MCF 10A (cell line): ENCODE measurements around the gene INPP4A. TPM values are rescaled to one million over a fixed set of nuclear protein-coding genes. Genes with fewer than 3 reads are reported as not detected.

Experiments
- BruUV-seq: library from RNA; stranded (reverse); fragments of 400-500 nt; replicated peaks from 2 replicates; lab custom pipeline; 2021; lab: Mats Ljungman, UMichigan
- CTCF ChIA-PET: fragments of 300-600 bp; sonication (Branson Sonifier 250); formaldehyde crosslinking; extraction: SDS; loops from one replicate; lab custom pipeline; 2021; ENCODE audit warnings: antibody characterized with exemption, inconsistent platforms; lab: Yijun Ruan, JAX
- POLR2A ChIA-PET: fragments of 300-600, 350-650 bp; sonication (Branson Sonifier 250); formaldehyde crosslinking; extraction: SDS; loops from one replicate; lab custom pipeline; 2020; ENCODE audit warnings: antibody characterized with exemption, inconsistent platforms; lab: Yijun Ruan, JAX
- DNase-seq: peaks from one replicate; pipeline ENCODE4 v3.0.0-alpha.2; 2018; ENCODE audit not compliant: unreplicated experiment
- H3K27ac Mint-ChIP-seq: one replicate; pipeline ENCODE4 v1.8.0; 2022; ENCODE audit warnings: mild to moderate bottlenecking, low read depth, mixed read lengths; ENCODE audit not compliant: unreplicated experiment
- H3K27me3 Mint-ChIP-seq: one replicate; pipeline ENCODE4 v1.8.0; 2022; ENCODE audit warnings: mixed read lengths; ENCODE audit not compliant: insufficient read depth, unreplicated experiment
- H3K36me3 Mint-ChIP-seq: one replicate; pipeline ENCODE4 v1.8.0; 2022; ENCODE audit warnings: mild to moderate bottlenecking, moderate library complexity, mixed read lengths; ENCODE audit not compliant: insufficient read depth, unreplicated experiment
- H3K4me1 Mint-ChIP-seq: one replicate; pipeline ENCODE4 v1.8.0; 2022; ENCODE audit warnings: mixed read lengths; ENCODE audit not compliant: insufficient read depth, unreplicated experiment
- H3K4me3 Mint-ChIP-seq: one replicate; pipeline ENCODE4 v1.8.0; 2022; ENCODE audit warnings: mild to moderate bottlenecking, moderate library complexity, mixed read lengths; ENCODE audit not compliant: unreplicated experiment
- H3K9me3 Mint-ChIP-seq: one replicate; pipeline ENCODE4 v1.8.0; 2022; ENCODE audit warnings: mixed read lengths; ENCODE audit not compliant: unreplicated experiment
- CTCF ChIP-seq: fragments of 200-600 bp; IDR thresholded peaks from one replicate; pipeline ENCODE4 v1.8.0; 2022; ENCODE audit warnings: antibody characterized with exemption, mild to moderate bottlenecking; ENCODE audit not compliant: unreplicated experiment
- intact Hi-C: fragments of 100-400 bp; cut with micrococcal nuclease; formaldehyde crosslinking; loops from 2 replicates; pipeline ENCODE4 v1.14.1; 2022
- total RNA-seq: library from RNA; stranded (reverse); gene quantifications from 2 replicates; pipeline ENCODE4 v1.2.3, GENCODE V29; 2022

Gene INPP4A
- total RNA-seq, 1 experiment from 2014 or later, result 21.5 TPM

- no peak overlapping the region for H3K27ac Mint-ChIP-seq
- peaks cover 19% of the 10 kb centered on the region for H3K36me3 Mint-ChIP-seq
Observed at GRCh38 chr2:98560256-98560771, 115.7 kb downstream of the INPP4A start.

GRCh38 chr2:98561018-98561417, 116.4 kb downstream of the INPP4A start:
- BruUV-seq, result no TSS peak
- Mint-ChIP-seq H3K4me3 (no peak overlapping the region), H3K36me3 (peaks cover 12% of the 10 kb centered on the region), H3K9me3 (no peaks in the 10 kb centered on the region), H3K4me1 (no peaks in the 10 kb centered on the region), H3K27ac (no peak overlapping the region), H3K27me3 (no peaks in the 10 kb centered on the region)
- TF ChIP-seq CTCF, result no peak
- POLR2A ChIA-PET, result no interaction called here
- intact Hi-C loops, result no loop called here
- CTCF ChIA-PET, result interaction anchor here (0.5 to 1.5 kb wide), 3 partner anchors 8 to 46 kb away, joined by 3 to 6 read pairs (median 4); no protein-coding TSS in a partner anchor
- DNase-seq, result no peak

More at GRCh38 chr2:98560256-98560771, 115.7 kb downstream of the INPP4A start:
- Mint-ChIP-seq H3K9me3 (no peaks in the 10 kb centered on the region), H3K4me1 (no peaks in the 10 kb centered on the region), H3K27me3 (no peaks in the 10 kb centered on the region), H3K4me3 (no peak overlapping the region)
- no TSS peak for BruUV-seq
- POLR2A ChIA-PET, result interaction anchor here (0.5 to 0.7 kb wide), 2 partner anchors 14 to 67 kb away, joined by 3 to 4 read pairs; no protein-coding TSS in a partner anchor
- intact Hi-C loops, result no loop called here
- CTCF ChIA-PET, result interaction anchor here (0.6 to 1.5 kb wide), 4 partner anchors 8 to 147 kb away, joined by 3 to 6 read pairs (median 4); no protein-coding TSS in a partner anchor
- peak; percentile 83 for DNase-seq
- TF ChIP-seq CTCF, result no peak

- Mint-ChIP-seq H3K36me3 (peaks cover 14% of the 10 kb centered on the region), H3K4me1 (no peaks in the 10 kb centered on the region), H3K27ac (no peak overlapping the region), H3K27me3 (no peaks in the 10 kb centered on the region), H3K9me3 (no peaks in the 10 kb centered on the region), H3K4me3 (no peak overlapping the region)
- intact Hi-C loops, result no loop called here
- DNase-seq, result no peak
- ChIA-PET CTCF (interaction anchor here (0.6 to 1.1 kb wide), 2 partner anchors 22 to 150 kb away, joined by 3 read pairs; no protein-coding TSS in a partner anchor), POLR2A (no interaction called here)
- BruUV-seq, result no TSS peak
- no peak for TF ChIP-seq CTCF
Observed at GRCh38 chr2:98561902-98562695, 117.4 kb downstream of the INPP4A start.

DNA sequence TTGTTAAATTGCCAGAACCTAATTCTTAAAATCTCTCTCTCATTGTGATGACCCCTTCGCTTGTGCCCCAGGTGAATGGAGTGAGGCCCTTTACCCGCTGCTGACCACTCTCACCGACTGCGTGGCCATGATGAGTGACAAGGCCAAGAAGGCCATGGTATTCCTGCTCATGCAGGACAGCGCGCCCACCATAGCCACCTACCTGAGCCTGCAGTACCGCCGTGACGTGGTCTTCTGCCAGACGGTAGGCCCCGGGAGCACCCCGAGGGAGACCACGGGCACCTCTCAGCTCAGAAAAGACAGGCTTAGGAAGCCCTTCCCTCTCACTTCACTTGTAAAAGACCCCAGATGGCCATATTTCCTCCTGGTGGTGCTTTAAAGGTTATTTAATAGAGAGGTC, 118.7 kb downstream of the INPP4A start:
- CTCF ChIA-PET, result interaction anchor here (0.7 kb wide), 1 partner anchor 9 kb away, joined by 3 read pairs; no protein-coding TSS in a partner anchor
- Mint-ChIP-seq H3K27ac (no peak overlapping the region), H3K4me1 (no peaks in the 10 kb centered on the region)

More for the DNA sequence above, 118.7 kb downstream of the INPP4A start:
- POLR2A ChIA-PET, result no interaction called here
- Mint-ChIP-seq H3K9me3 (no peaks in the 10 kb centered on the region), H3K36me3 (peaks cover 11% of the 10 kb centered on the region), H3K4me3 (no peak overlapping the region), H3K27me3 (no peaks in the 10 kb centered on the region)
- TF ChIP-seq CTCF, result no peak
- BruUV-seq, result no TSS peak
- no peak for DNase-seq
- intact Hi-C loops, result no loop called here
